Measurements from ENCODE around the gene ARHGAP19. TPM values are rescaled to one million over a fixed set of nuclear protein-coding genes. Genes with fewer than 3 reads are reported as not detected.
A peak's percentile ranks its signal among the peaks of the same experiment; 100 is the strongest.

ARHGAP19 gene
- total RNA-seq, 4 donors from 2014 or later: 7.0 to 11.0 (median 8.5) TPM

DNA sequence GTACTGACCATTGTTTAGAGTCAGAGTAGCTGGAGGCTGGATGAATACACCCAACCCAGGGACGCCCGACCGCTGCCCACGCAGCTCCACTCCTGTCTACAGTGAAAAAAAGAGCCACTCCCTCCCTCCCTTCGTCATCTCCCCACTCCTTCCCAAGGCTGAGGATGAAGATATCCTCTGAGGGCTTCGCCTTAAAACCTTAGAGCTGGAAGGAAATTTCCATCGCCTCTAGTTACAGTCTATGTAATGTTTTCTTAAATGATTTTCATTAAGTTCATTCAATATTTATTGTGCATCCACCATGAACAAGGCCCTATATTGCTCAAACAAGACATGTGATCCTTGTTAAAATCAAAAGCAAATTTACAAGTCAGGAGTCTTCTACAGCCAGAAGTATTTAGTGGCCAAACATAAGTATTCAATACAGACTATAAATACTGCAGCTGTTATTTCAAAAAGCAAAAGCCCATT, 95.4 kb downstream of the ARHGAP19 start:
- no peak for TF ChIP-seq POLR2A (IDR thresholded peaks at IDR 0.05)
- TF ChIP-seq, protein P1, sequence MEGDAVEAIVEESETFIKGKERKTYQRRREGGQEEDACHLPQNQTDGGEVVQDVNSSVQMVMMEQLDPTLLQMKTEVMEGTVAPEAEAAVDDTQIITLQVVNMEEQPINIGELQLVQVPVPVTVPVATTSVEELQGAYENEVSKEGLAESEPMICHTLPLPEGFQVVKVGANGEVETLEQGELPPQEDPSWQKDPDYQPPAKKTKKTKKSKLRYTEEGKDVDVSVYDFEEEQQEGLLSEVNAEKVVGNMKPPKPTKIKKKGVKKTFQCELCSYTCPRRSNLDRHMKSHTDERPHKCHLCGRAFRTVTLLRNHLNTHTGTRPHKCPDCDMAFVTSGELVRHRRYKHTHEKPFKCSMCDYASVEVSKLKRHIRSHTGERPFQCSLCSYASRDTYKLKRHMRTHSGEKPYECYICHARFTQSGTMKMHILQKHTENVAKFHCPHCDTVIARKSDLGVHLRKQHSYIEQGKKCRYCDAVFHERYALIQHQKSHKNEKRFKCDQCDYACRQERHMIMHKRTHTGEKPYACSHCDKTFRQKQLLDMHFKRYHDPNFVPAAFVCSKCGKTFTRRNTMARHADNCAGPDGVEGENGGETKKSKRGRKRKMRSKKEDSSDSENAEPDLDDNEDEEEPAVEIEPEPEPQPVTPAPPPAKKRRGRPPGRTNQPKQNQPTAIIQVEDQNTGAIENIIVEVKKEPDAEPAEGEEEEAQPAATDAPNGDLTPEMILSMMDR (IDR thresholded peaks at IDR 0.05): no peak
- intact Hi-C loops (cut with DNase I): no loop called here
- Histone ChIP-seq H3K4me1 (peaks cover 8 to 10% of the 10 kb centered on the region in 2 donors), H3K36me3 (no peaks in the 10 kb centered on the region), H3K4me3 (replicated peaks in 1 of 3) (no peak overlapping the region), H3K27me3 (no peaks in the 10 kb centered on the region), H3K27ac (no peak overlapping the region), H3K9me3 (no peaks in the 10 kb centered on the region)
- DNase-seq: no peak
- 75 to 80% methylated on average over 7 of the region's 7 CpGs for WGBS, 2 donors

DNA sequence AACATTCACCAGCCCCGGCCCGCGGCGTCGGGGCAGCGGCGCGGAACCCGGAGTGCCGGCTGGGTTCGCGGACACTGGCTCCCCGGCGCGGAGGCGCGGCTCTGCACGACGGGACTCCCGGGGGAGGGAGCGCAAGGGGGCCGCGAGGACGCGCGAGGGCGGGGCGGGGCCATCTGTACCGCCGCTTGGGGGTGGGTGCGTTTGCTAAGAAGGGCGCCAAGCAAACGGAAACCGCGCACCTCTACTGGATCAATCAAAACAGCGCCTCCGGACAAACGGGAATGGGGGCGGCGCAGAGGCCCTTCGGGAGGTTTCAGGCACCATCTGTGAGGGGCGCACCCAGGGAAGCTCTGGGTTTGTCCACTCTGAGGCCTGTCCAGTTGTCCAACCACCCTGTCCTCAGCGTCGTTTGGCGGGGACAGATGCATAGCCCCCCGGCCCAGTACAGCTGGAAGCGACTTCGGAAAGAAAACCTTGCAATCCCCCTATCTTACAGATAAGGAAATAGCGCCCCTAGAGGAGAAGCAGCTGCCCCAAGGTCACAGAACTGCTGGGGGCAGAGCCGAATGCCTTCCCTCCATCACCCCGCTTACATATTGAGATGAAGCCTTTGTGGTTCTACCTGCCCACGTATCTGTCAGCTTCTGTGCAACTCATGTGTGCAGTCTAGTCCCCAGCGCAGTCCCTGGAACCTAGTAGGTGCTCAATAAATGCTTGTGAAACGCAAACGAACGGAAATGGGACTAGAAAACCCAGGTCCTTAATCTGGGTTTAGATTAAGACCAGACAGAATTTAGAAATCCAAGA, 96.0 kb downstream of the ARHGAP19 start:
- 12 to 16% methylated on average over 25 of the region's 56 CpGs for WGBS, 2 donors
- peaks cover 8 to 10% of the 10 kb centered on the region in 2 donors for H3K4me1 ChIP-seq
- no peaks in the 10 kb centered on the region for H3K36me3 ChIP-seq
- no peaks in the 10 kb centered on the region for H3K9me3 ChIP-seq
- H3K27me3 ChIP-seq: no peaks in the 10 kb centered on the region
- no peak for TF ChIP-seq POLR2A (IDR thresholded peaks at IDR 0.05)
- TF ChIP-seq, protein P1 (IDR thresholded peaks at IDR 0.05): peak; percentile 40 to 69 (median 60)
- intact Hi-C loops (cut with DNase I): no loop called here
- H3K27ac ChIP-seq: peak overlapping the region in 1 of 3 donors; percentile 45
- peak overlapping the region in 1 of 3 donors; percentile 50 for H3K4me3 ChIP-seq (replicated peaks in 1 of 3)
- DNase-seq: peak; percentile 81 to 84

DNA sequence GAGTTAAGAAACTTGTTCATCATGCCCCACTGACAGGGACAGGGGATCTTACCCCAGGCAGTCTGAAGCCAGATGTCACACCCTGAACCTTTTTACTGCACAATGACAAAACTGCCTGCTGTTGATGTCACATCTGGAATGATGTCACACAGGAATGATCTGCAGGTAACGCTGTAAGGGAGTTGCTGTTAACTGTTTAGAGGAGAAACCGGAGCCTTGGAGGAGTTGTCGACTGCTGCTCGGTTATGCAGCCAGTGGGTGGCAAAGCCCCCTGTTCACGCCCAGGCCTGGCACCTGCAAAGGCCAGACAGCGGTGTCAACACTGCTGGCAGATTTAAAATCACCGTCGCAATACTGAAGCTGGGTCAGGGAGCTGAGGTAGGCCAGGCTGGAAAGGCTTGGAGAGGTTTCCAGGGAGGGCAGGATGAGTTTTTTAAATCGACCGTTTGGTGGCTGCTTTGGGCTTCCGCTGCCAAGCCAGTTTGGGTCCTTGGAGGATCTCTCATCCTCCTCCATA, 96.7 kb downstream of the ARHGAP19 start:
- no peaks in the 10 kb centered on the region for H3K36me3 ChIP-seq
- no peak for DNase-seq
- peak overlapping the region in 1 of 3 donors; percentile 50 for H3K4me3 ChIP-seq (replicated peaks in 1 of 3)
- intact Hi-C loops (cut with DNase I): no loop called here
- H3K4me1 ChIP-seq: peaks cover 8 to 10% of the 10 kb centered on the region in 2 donors
- WGBS, 2 donors: 14 to 27% methylated on average over 3 to 9 of the region's 11 CpGs
- H3K9me3 ChIP-seq: no peaks in the 10 kb centered on the region
- no peaks in the 10 kb centered on the region for H3K27me3 ChIP-seq
- no peak for TF ChIP-seq POLR2A (IDR thresholded peaks at IDR 0.05)
- TF ChIP-seq, protein P1 (IDR thresholded peaks at IDR 0.05): no peak
- peak overlapping the region in 1 of 3 donors; percentile 45 for H3K27ac ChIP-seq

DNA sequence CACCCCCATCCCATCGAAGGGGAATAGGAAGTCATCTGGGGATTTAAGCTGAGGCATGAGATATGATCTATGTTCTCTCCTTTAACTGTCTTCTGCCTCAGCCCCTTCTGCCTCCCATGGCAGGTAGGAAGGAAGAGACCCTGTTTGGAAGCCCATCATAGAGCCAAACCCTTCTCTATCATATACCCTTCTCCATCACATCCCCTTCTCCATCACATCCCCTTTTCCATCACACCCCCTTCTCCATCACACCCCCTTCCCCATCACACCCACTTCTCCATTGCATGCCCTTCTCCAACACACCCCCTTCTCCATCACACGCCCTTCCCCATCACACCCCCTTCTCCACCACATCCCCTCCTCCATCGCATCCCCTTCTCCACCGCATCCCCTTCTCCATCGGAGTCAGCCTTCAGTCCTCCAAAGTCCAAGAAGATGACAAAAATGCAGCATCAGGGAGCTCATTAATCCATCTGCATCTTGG, 99.4 kb downstream of the ARHGAP19 start:
- Histone ChIP-seq H3K27me3 (no peaks in the 10 kb centered on the region), H3K4me1 (peaks cover 4 to 16% of the 10 kb centered on the region in 2 donors), H3K27ac (no peak overlapping the region), H3K4me3 (replicated peaks in 1 of 3) (no peak overlapping the region), H3K36me3 (no peaks in the 10 kb centered on the region), H3K9me3 (no peaks in the 10 kb centered on the region)
- no peak for DNase-seq
- intact Hi-C loops (cut with DNase I): no loop called here
- TF ChIP-seq, protein P1 (IDR thresholded peaks at IDR 0.05): no peak
- TF ChIP-seq POLR2A (IDR thresholded peaks at IDR 0.05): no peak
- 93 to 95% methylated on average over 5 of the region's 5 CpGs for WGBS, 2 donors

DNA sequence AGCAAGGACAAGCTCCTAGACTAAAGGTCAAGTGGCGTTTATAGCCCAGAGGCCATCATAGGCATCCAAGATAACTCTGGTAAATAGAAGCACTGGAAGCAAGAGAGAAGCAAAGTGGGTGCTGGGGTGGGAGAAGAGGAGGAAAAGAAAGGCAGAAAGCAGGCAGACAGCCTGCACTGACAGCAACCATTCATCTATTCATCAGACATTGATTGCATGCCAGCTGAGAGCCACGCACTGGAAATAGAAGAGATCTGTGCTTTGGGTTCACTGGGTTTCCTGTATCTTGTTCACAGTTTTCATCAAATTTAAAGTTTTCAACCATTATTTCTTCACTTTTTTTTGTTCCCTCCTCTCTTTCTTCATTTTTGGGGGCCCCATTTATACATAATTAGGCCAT, 102.0 kb downstream of the ARHGAP19 start:
- no peak overlapping the region for H3K4me3 ChIP-seq (replicated peaks in 1 of 3)

More for the DNA sequence above, 102.0 kb downstream of the ARHGAP19 start:
- Histone ChIP-seq H3K27me3 (no peaks in the 10 kb centered on the region), H3K4me1 (peaks cover 3 to 15% of the 10 kb centered on the region in 2 donors), H3K36me3 (no peaks in the 10 kb centered on the region), H3K27ac (no peak overlapping the region), H3K9me3 (no peaks in the 10 kb centered on the region)
- no peak for DNase-seq
- intact Hi-C loops (cut with DNase I): no loop called here
- 89 to 96% methylated on average over 2 of the region's 2 CpGs for WGBS, 2 donors
- no peak for TF ChIP-seq POLR2A (IDR thresholded peaks at IDR 0.05)
- TF ChIP-seq, protein P1 (IDR thresholded peaks at IDR 0.05): no peak

Data from thyroid gland (tissue), 4 donors.